ENCODE data around the gene CRY2.
"Not testable (repeated sequence)": the region's sequence is repeated elsewhere in the genome, so short reads cannot be mapped to it uniquely, and the experiment has no call there.

CRY2 gene

DNA sequence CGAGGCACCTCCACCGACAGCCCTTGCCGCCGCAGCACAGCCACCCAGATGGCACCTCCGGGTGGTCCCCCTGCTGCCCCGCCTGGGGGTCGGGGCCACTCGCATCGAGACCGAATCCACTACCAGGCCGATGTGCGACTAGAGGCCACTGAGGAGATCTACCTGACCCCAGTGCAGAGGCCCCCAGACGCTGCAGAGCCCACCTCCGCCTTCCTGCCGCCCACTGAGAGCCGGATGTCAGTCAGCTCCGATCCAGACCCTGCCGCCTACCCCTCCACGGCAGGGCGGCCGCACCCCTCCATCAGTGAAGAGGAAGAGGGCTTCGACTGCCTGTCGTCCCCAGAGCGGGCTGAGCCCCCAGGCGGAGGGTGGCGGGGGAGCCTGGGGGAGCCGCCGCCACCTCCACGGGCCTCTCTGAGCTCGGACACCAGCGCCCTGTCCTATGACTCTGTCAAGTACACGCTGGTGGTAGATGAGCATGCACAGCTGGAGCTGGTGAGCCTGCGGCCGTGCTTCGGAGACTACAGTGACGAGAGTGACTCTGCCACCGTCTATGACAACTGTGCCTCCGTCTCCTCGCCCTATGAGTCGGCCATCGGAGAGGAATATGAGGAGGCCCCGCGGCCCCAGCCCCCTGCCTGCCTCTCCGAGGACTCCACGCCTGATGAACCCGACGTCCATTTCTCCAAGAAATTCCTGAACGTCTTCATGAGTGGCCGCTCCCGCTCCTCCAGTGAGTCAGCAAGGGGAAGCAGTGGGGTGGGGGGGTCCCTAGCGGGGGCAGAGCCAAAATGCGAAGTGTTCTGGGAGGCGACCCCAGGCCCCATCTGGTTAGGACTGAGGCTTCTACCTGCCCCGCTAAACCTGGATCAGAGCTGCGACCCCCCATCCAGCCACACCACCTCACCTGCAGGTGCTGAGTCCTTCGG is 55.4 kb downstream of the CRY2 start:
- TF ChIP-seq, protein P1, sequence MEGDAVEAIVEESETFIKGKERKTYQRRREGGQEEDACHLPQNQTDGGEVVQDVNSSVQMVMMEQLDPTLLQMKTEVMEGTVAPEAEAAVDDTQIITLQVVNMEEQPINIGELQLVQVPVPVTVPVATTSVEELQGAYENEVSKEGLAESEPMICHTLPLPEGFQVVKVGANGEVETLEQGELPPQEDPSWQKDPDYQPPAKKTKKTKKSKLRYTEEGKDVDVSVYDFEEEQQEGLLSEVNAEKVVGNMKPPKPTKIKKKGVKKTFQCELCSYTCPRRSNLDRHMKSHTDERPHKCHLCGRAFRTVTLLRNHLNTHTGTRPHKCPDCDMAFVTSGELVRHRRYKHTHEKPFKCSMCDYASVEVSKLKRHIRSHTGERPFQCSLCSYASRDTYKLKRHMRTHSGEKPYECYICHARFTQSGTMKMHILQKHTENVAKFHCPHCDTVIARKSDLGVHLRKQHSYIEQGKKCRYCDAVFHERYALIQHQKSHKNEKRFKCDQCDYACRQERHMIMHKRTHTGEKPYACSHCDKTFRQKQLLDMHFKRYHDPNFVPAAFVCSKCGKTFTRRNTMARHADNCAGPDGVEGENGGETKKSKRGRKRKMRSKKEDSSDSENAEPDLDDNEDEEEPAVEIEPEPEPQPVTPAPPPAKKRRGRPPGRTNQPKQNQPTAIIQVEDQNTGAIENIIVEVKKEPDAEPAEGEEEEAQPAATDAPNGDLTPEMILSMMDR (IDR thresholded peaks at IDR 0.05; ENCODE audit: insufficient read depth, missing control alignments): no peak
- no peak for FAIRE-seq
- DNase-seq (ENCODE audit: insufficient read length, low spot score): no peak

GRCh38 chr11:45904309-45904915 is 57.1 kb downstream of the CRY2 start:
- TF ChIP-seq, protein P1 (IDR thresholded peaks at IDR 0.05; ENCODE audit: insufficient read depth, missing control alignments): no peak
- FAIRE-seq (no peak), DNase-seq (ENCODE audit: insufficient read length, low spot score) (no peak)

DNA sequence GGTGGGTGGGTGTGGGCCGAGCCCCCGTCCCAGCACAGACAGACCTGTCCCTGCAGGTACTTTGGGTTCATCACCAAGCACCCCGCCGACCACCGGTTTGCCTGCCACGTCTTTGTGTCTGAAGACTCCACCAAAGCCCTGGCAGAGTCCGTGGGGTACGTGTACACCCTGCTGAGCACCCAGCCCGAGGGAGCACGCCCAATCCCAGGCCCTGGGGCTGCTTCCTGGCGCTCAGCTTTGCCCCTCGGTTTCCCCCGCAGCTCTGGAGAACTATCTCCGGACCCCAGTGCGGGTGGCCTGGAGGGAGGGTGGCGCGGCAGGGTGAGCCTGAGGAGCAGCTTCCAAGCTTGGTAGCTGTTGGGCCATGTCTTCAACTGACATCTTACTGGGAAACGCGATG is 57.8 kb downstream of the CRY2 start:
- TF ChIP-seq, protein P1 (IDR thresholded peaks at IDR 0.05; ENCODE audit: insufficient read depth, missing control alignments): no peak
- no peak for DNase-seq (ENCODE audit: insufficient read length, low spot score)
- no peak for FAIRE-seq

DNA sequence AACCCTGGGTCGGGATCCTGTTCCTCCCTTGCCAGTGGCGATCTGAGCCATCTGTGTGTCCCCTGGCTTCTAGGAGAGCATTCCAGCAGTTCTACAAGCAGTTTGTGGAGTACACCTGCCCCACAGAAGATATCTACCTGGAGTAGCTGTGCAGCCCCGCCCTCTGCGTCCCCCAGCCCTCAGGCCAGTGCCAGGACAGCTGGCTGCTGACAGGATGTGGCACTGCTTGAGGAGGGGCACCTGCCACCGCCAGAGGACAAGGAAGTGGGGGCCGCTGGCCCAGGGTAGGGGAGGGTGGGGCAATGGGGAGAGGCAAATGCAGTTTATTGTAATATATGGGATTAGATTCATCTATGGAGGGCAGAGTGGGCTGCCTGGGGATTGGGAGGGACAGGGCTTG is 58.3 kb downstream of the CRY2 start:
- FAIRE-seq; DNase-seq (ENCODE audit: insufficient read length, low spot score): not testable (repeated sequence)

- TF ChIP-seq, protein P1 (IDR thresholded peaks at IDR 0.05; ENCODE audit: insufficient read depth, missing control alignments): no peak
- no peak for DNase-seq (ENCODE audit: insufficient read length, low spot score)
- FAIRE-seq: no peak
Observed at GRCh38 chr11:45906096-45906682, 58.9 kb downstream of the CRY2 start.

GRCh38 chr11:45906965-45907611 is 59.8 kb downstream of the CRY2 start, which contains the start of gene FREY1:
TSS of gene FREY1 (minus strand) at chr11:45907271. CDS start at chr11:45907245, 26 bp downstream.
- TF ChIP-seq, protein P1 (IDR thresholded peaks at IDR 0.05; ENCODE audit: insufficient read depth, missing control alignments): no peak
- FAIRE-seq: no peak
- DNase-seq (ENCODE audit: insufficient read length, low spot score): no peak

- FAIRE-seq: no peak
- TF ChIP-seq, protein P1 (IDR thresholded peaks at IDR 0.05; ENCODE audit: insufficient read depth, missing control alignments): no peak
Observed at GRCh38 chr11:45907911-45908370, 60.7 kb downstream of the CRY2 start.

More at GRCh38 chr11:45907911-45908370, 60.7 kb downstream of the CRY2 start:
- DNase-seq (ENCODE audit: insufficient read length, low spot score): no peak
